GM03348 (cell line): ENCODE results near the gene CHD1L.
"Not testable (repeated sequence)": the region's sequence is repeated elsewhere in the genome, so short reads cannot be mapped to it uniquely, and the experiment has no call there.

Experiments used
- DNase-seq: peaks from one replicate; pipeline ENCODE4 v3.0.0; 2012; ENCODE audit warnings: low spot score

CHD1L gene

DNA sequence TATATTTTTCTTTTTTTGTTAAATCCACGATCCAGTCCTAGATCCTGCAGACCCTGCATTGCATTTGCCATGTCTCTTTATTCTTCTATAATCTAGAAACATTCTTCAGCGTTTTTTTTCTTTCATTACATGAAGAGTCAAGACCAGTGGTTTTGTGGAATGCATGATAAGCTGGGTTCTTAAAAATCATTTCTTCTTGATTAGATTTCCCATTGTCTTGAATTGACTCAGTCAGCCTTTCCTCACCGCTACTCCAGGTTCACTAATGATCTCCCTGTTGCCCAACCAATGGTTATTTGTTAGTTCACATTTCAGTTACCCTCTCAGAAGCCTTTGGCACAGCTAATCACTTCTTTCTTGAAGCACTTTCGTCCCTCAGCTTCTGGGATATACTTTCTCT lies 25.2 kb downstream of the CHD1L start:
- no peak for DNase-seq

DNA sequence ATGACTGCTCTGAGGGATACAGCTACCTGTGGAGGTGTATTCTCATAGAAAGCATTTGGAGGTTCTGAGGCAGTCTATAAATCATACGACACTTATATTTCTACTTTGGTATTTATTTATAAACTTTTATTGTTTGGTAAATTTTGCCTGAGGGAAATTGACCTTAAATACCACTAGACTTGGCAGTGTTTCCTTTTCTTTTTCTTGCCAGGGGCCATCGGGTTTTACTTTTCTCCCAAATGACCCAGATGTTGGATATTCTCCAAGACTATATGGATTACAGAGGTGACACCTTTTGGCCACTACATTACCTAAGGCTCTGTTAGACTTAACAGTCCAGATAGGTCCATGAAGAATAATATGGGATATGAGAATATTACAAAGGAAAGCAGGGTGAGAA lies 28.2 kb downstream of the CHD1L start:
- no peak for DNase-seq

DNA sequence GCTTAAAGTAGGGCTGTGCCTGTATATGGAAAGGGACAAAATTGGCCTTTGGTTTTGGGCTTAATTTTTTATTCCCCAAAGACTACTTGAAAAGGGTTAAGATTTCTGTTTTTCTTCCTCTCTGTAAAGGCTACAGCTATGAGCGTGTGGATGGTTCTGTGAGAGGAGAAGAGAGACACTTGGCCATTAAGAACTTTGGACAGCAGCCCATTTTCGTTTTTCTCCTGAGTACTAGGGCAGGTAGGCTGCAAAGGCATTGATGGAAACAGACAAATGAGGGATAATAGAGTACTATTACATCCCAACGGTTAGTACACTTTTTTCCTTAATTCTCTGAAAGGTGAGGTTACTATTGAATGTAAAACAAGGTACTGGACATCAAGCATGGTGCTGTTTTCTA lies 29.6 kb downstream of the CHD1L start:
- no peak for DNase-seq

- DNase-seq, result peak; percentile 81
Measured at GRCh38 chr1:147273409-147274336, 31.2 kb downstream of the CHD1L start.

DNA sequence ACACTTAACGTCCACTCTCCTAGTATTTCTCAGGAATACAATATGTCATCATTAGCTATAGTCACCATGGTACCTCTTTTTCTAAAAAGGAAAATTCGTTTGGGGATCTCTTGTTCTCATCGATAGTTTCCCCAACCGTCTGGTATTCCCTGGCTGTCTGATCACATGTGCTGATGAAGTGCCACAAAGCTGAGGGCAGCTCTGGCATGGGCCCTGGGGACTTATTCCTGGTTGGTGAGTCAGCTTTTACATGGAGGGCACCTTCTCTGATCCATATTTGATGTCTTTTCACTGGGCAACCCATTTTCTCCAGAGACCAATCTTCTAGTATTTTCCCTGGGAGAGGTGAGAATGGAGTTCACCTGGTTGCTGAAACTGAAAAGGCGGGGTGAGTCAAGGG lies 39.5 kb downstream of the CHD1L start:
- DNase-seq, result no peak

GRCh38 chr1:147283011-147283410 lies 40.5 kb downstream of the CHD1L start:
- DNase-seq, result no peak

DNA sequence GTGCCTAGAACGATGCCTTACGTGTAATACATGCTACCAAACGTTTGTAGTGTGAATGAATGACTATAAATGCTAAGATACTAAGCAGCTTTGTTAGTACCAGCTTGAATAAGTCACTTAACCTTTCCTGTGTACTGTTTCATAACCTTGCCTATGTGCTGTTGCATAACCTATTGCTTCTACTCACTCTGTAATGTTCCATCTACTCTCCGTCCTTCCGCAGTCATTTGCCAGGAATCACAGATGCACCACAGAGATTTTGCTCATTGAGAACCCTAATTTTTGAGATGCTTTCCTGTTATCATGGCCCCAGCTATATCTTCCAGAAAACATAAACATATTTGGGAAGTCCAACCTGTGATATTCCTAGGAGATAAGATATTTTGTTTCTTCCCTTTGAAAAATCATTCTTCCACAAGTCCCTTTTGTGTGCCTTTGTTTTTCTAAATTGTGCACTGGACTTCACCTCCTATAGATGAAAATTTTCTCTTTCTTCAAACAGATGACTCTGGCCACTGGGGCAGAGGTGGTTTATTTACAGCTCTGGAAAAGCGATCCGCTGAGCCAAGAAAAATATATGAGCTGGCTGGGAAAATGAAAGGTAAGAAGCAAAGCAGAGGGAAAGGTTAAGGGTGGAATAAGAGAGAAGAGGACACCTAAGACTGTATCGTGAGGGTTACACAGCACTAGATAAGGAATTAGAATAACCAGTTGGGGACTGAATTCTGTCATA lies 44.8 kb downstream of the CHD1L start:
- no peak for DNase-seq

GRCh38 chr1:147292012-147292411 lies 49.5 kb downstream of the CHD1L start:
- DNase-seq, result peak; percentile 37

- peak; percentile 78 for DNase-seq
Measured at GRCh38 chr1:147292631-147293251, 50.3 kb downstream of the CHD1L start.

DNA sequence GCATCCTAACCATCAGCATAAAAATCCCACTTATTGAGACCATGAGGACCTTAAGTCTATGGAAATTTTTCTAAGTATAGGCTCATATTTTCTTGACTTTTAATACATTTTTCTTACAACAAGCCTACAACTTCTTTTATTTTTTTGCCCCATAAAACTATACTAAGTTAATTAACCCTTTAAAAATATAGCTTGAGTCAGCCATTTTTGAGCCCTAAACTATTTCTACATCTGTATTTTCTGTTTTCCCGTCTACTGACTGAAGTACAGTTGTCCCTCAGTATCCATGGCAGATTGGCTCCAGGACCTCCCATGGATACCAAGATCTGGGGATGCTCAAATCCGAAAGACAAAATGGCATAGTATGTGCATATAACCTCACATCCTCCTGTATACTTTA lies 55.0 kb downstream of the CHD1L start:
- no peak for DNase-seq

GRCh38 chr1:147305803-147306202 lies 63.3 kb downstream of the CHD1L start:
- DNase-seq, result not testable (repeated sequence)

- DNase-seq, result no peak
Measured at GRCh38 chr1:147316968-147317367, 74.5 kb downstream of the CHD1L start.

DNA sequence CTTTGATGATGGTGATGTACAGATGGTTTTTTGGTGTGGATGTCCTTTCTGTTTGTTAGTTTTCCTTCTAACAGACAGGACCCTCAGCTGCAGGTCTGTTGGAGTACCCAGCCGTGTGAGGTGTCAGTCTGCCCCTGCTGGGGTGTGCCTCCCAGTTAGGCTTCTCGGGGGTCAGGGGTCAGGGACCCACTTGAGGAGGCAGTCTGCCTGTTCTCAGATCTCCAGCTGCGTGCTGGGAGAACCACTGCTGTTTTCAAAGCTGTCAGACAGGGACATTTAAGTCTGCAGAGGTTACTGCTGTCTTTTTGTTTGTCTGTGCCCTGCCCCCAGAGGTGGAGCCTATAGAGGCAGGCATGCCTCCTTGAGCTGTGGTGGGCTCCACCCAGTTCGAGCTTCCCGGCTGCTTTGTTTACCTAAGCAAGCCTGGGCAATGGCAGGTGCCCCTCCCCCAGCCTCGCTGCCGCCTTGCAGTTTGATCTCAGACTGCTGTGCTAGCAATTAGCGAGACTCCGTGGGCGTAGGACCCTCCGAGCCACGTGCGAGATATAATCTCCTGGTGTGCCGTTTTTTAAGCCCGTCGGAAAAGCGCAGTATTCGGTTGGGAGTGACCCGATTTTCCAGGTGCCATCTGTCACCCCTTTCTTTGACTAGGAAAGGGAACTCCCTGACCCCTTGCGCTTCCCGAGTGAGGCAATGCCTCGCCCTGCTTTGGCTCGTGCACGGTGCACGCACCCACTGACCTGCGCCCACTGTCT lies 84.6 kb downstream of the CHD1L start:
- DNase-seq, result not testable (repeated sequence)

DNA sequence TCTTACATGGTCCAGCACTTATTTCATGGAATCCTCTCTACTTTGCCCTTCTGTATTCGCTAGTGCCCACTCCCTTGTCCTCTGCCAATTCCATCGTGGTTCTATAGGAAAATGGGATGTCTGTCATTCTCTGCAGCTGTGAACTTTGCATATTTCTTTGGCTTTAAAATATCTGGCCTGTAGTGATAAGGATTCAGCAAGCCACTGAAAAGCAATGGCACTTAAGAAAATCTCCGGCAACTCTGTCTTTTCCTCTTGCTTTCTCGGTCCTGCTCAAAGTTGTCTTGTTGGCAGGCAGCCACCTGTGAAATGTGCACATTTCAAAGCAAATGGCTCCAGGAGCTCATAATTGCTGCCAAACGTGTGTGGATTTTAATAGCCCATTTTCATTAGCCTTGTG lies 91.8 kb downstream of the CHD1L start:
- no peak for DNase-seq

- no peak for DNase-seq
Measured at GRCh38 chr1:147336291-147336690, 93.8 kb downstream of the CHD1L start.

DNA sequence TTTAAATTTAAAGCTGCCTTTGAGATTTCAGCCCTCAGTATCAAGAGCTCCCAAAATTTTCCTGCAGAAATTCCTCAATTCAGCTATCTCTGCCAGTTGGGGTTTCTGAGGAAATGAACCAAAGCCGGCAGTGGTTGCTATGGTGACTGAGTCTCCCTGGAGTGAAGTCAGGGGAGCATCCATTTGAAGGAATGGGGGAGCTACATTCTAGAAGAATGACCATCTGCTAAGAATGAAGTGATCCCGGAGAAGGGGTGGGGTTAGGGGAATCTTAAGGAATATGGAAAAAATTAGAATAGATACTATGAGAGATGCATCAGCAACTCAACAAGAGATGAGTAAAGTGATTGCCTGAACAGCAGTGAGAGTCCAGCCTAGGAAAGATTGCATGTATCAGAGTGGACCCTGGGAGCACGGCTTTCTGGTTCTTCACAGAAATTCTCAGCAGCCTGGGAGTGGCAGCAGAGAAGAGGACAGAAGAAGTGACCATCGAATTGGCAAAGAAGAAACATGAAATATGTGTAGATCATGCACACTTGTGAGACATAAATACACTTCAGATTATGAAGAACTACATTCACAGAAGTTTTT lies 94.7 kb downstream of the CHD1L start:
- DNase-seq, result peak; percentile 5

DNA sequence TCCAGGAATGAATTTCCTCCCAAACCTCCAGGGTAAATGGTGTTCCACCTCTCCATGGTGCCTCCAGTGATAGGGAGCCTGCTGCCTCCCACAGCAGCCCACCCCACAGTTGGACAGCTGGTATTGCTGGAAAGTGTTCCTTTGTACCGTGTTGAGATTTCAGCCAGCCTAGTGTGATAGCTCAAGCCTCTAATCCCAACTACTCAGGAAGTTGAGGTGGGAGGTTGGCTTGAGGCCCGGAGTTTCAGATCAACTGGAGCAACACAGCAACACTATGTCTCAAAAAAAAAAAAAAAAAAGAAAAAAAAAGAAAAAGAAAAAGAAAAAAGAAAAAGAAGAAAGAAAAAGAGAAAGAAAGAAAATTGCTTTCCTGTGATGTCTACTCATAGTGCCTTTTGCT lies 96.1 kb downstream of the CHD1L start:
- DNase-seq, result no peak

- DNase-seq, result no peak
Measured at GRCh38 chr1:147341246-147341645, 98.8 kb downstream of the CHD1L start.
